HepG2 (cell line): ENCODE data around the gene CAPN9. TPM values are rescaled to one million over a fixed set of nuclear protein-coding genes. Genes with fewer than 3 reads are reported as not detected.

ENCODE experiments used
- CREM ChIP-seq, 2 experiments: sonication (generic) in 1 of 2; formaldehyde crosslinking in 1 of 2; IDR thresholded peaks; 2 replicates each; pipeline versions ENCODE4 v1.4.0 to v1.6.1; 2016 to 2020; ENCODE audit warnings: antibody characterized with exemption in 1 of 2, mild to moderate bottlenecking in 1 of 2, missing genetic modification reagents in 1 of 2
- FOXA1 ChIP-seq, 2 experiments: fragments of 450-650 bp in 1 of 2; sonication (generic) in 1 of 2; formaldehyde crosslinking in 1 of 2; IDR thresholded peaks; 2 replicates each; pipeline versions ENCODE4 v1.4.0 to v1.6.1; 2016 to 2020; ENCODE audit warnings: missing genetic modification reagents in 1 of 2
- FOXJ3 ChIP-seq: sonication (generic); formaldehyde crosslinking; IDR thresholded peaks from 2 replicates; pipeline ENCODE4 v1.4.0; 2020; ENCODE audit warnings: missing genetic modification reagents, mild to moderate bottlenecking, borderline replicate concordance
- KLF15 ChIP-seq: sonication (generic); formaldehyde crosslinking; IDR thresholded peaks from 2 replicates; pipeline ENCODE4 v1.8.1; 2023; ENCODE audit warnings: borderline replicate concordance, mild to moderate bottlenecking, inconsistent platforms, missing genetic modification reagents, mixed read lengths
- MIER3 ChIP-seq: IDR thresholded peaks from 2 replicates; pipeline ENCODE4 v1.6.1; 2016; ENCODE audit warnings: missing compliant biosample characterization, borderline replicate concordance
- MYNN ChIP-seq: sonication (generic); formaldehyde crosslinking; IDR thresholded peaks from 2 replicates; pipeline ENCODE4 v1.4.0; 2020; ENCODE audit warnings: mild to moderate bottlenecking, low read depth, missing genetic modification reagents
- TOPORS ChIP-seq: sonication (generic); formaldehyde crosslinking; IDR thresholded peaks from 2 replicates; pipeline ENCODE4 v1.8.0; 2023; ENCODE audit warnings: mild to moderate bottlenecking, missing genetic modification reagents
- TP53 ChIP-seq: sonication (generic); formaldehyde crosslinking; conservative IDR thresholded peaks from 2 replicates; pipeline ENCODE4 v1.4.0; 2020; ENCODE audit warnings: missing genetic modification reagents
- ZMYM3 ChIP-seq: sonication (generic); formaldehyde crosslinking; IDR thresholded peaks from 2 replicates; pipeline ENCODE4 v1.5.1; 2020; ENCODE audit warnings: mild to moderate bottlenecking, missing genetic modification reagents
- ZNF205 ChIP-seq: IDR thresholded peaks from 2 replicates; pipeline ENCODE4 v1.6.1; 2018; ENCODE audit warnings: missing biosample characterization, missing genetic modification reagents
- ZNF660 ChIP-seq: sonication (generic); formaldehyde crosslinking; IDR thresholded peaks from 2 replicates; pipeline ENCODE4 v1.5.1; 2020; ENCODE audit warnings: mild to moderate bottlenecking, low read depth, missing genetic modification reagents, borderline replicate concordance
- ZNF781 ChIP-seq: sonication (generic); formaldehyde crosslinking; IDR thresholded peaks from 2 replicates; pipeline ENCODE4 v1.5.1; 2020; ENCODE audit warnings: borderline replicate concordance, mild to moderate bottlenecking, missing genetic modification reagents; ENCODE audit errors: not compliant biosample characterization
- polyA plus RNA-seq, 8 experiments: library from polyadenylated mRNA; depleted of rRNA in 3 of 8; stranded (reverse) in 7 of 8; unstranded in 1 of 8; fragments of >200 nt; fragmentation: Illumina TruSeq in 4 of 8; extraction: Trizol in 4 of 8; gene quantifications; 2 replicates each; pipeline versions ENCODE4 v1.2.1 to v1.2.3, GENCODE V29; 2011 to 2016; ENCODE audit warnings: low read depth in 4 of 8, missing spikeins in 1 of 8, mixed read lengths in 1 of 8; ENCODE audit not compliant: insufficient read depth in 1 of 8
- total RNA-seq, 5 experiments: library from RNA; depleted of rRNA; stranded (reverse); fragments of >200 nt; fragmentation: Illumina TruSeq; extraction: Trizol; gene quantifications; 2 replicates each; pipeline ENCODE4 v1.2.3, GENCODE V29; 2016; ENCODE audit warnings: low read depth in 1 of 5
- TF ChIP-seq, protein P1 (sequence below): sonication (generic); formaldehyde crosslinking; IDR thresholded peaks from 2 replicates; pipeline ENCODE4 v1.4.0; 2020; ENCODE audit warnings: missing genetic modification reagents
- TF ChIP-seq, protein P2 (sequence below): sonication (generic); formaldehyde crosslinking; IDR thresholded peaks from 2 replicates; pipeline ENCODE4 v1.4.0; 2020; ENCODE audit warnings: missing genetic modification reagents
- TF ChIP-seq, protein P3 (sequence below), 2 experiments: IDR thresholded peaks; 2 replicates each; pipeline ENCODE4 v1.6.1; 2011 to 2012; ENCODE audit warnings: low read length in 2 of 2, borderline replicate concordance in 1 of 2, low read depth in 1 of 2, mild to moderate bottlenecking in 1 of 2, moderate library complexity in 1 of 2
- TF ChIP-seq, protein P4 (sequence below), 2 experiments: sonication (generic) in 1 of 2; formaldehyde crosslinking in 1 of 2; IDR thresholded peaks; 2 replicates each; pipeline versions ENCODE4 v1.4.0 to v1.6.1; 2018 to 2020; ENCODE audit warnings: missing genetic modification reagents in 2 of 2, borderline replicate concordance in 1 of 2, low read depth in 1 of 2, mild to moderate bottlenecking in 1 of 2, missing biosample characterization in 1 of 2
- TF ChIP-seq, protein P5 (sequence below): sonication (generic); formaldehyde crosslinking; IDR thresholded peaks from 2 replicates; pipeline ENCODE4 v1.8.0; 2023; ENCODE audit warnings: mild to moderate bottlenecking, missing genetic modification reagents

The CAPN9 gene
- total and polyA plus RNA-seq, 2 of the 13 experiments (the other 11 are each of a cell fraction or from before 2014, with no cell fraction given) = 0.04 to 0.31 TPM

DNA sequence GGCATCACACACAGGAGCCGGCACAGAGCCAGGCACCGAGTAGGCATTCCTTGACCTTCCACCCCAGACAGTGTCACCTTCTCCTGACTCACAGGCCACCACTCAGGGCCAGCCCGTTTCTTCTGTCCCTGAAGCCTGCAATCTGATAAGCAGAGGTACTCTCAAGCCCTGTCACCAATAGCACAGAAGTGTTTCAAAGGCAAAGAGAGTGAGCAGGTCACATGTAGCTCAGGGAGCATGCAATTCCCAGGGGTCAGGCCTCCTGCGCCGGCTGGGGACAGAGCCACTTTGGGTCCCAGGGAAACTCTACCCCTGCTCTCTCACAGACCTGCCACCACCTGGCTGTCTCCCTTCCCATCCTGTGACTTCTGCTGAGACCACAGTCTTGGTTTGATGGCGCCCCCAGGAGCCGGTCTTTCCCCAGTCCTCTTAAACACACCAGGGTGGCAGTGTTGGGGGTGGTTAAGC is 13.2 kb downstream of the CAPN9 start (continued):
- no peak for TF ChIP-seq MIER3
- no peak for TF ChIP-seq ZNF781 (CRISPR knock-in tag)
- no peak for TF ChIP-seq TP53 (CRISPR knock-in tag)
- no peak for TF ChIP-seq KLF15 (CRISPR knock-in tag)
- TF ChIP-seq FOXJ3 (CRISPR knock-in tag) = no peak
- no peak for TF ChIP-seq ZNF205 (CRISPR knock-in tag)
- TF ChIP-seq, protein P1, sequence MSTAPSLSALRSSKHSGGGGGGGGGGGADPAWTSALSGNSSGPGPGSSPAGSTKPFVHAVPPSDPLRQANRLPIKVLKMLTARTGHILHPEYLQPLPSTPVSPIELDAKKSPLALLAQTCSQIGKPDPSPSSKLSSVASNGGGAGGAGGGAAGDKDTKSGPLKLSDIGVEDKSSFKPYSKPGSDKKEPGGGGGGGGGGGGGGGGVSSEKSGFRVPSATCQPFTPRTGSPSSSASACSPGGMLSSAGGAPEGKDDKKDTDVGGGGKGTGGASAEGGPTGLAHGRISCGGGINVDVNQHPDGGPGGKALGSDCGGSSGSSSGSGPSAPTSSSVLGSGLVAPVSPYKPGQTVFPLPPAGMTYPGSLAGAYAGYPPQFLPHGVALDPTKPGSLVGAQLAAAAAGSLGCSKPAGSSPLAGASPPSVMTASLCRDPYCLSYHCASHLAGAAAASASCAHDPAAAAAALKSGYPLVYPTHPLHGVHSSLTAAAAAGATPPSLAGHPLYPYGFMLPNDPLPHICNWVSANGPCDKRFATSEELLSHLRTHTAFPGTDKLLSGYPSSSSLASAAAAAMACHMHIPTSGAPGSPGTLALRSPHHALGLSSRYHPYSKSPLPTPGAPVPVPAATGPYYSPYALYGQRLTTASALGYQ (CRISPR knock-in tag) = no peak
- TF ChIP-seq, protein P2, sequence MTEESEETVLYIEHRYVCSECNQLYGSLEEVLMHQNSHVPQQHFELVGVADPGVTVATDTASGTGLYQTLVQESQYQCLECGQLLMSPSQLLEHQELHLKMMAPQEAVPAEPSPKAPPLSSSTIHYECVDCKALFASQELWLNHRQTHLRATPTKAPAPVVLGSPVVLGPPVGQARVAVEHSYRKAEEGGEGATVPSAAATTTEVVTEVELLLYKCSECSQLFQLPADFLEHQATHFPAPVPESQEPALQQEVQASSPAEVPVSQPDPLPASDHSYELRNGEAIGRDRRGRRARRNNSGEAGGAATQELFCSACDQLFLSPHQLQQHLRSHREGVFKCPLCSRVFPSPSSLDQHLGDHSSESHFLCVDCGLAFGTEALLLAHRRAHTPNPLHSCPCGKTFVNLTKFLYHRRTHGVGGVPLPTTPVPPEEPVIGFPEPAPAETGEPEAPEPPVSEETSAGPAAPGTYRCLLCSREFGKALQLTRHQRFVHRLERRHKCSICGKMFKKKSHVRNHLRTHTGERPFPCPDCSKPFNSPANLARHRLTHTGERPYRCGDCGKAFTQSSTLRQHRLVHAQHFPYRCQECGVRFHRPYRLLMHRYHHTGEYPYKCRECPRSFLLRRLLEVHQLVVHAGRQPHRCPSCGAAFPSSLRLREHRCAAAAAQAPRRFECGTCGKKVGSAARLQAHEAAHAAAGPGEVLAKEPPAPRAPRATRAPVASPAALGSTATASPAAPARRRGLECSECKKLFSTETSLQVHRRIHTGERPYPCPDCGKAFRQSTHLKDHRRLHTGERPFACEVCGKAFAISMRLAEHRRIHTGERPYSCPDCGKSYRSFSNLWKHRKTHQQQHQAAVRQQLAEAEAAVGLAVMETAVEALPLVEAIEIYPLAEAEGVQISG = peak; percentile 15; the same call in 1 of the 2 replicates
- TF ChIP-seq FOXA1 (IDR thresholded peaks at IDR 0.05) = no peak
- no peak for TF ChIP-seq FOXA1 (CRISPR knock-in tag; IDR thresholded peaks at IDR 0.05)
- no peak for TF ChIP-seq TOPORS (CRISPR knock-in tag)
- TF ChIP-seq ZMYM3 (CRISPR knock-in tag) = 0 out of 2 replicates have a peak, but pooled peaks have one; percentile 33
- TF ChIP-seq CREM (IDR thresholded peaks at IDR 0.05) = no peak
- no peak for TF ChIP-seq CREM (CRISPR knock-in tag; IDR thresholded peaks at IDR 0.05)
- TF ChIP-seq MYNN (CRISPR knock-in tag) = no peak
- no peak for TF ChIP-seq ZNF660 (CRISPR knock-in tag)
- TF ChIP-seq, protein P3, sequence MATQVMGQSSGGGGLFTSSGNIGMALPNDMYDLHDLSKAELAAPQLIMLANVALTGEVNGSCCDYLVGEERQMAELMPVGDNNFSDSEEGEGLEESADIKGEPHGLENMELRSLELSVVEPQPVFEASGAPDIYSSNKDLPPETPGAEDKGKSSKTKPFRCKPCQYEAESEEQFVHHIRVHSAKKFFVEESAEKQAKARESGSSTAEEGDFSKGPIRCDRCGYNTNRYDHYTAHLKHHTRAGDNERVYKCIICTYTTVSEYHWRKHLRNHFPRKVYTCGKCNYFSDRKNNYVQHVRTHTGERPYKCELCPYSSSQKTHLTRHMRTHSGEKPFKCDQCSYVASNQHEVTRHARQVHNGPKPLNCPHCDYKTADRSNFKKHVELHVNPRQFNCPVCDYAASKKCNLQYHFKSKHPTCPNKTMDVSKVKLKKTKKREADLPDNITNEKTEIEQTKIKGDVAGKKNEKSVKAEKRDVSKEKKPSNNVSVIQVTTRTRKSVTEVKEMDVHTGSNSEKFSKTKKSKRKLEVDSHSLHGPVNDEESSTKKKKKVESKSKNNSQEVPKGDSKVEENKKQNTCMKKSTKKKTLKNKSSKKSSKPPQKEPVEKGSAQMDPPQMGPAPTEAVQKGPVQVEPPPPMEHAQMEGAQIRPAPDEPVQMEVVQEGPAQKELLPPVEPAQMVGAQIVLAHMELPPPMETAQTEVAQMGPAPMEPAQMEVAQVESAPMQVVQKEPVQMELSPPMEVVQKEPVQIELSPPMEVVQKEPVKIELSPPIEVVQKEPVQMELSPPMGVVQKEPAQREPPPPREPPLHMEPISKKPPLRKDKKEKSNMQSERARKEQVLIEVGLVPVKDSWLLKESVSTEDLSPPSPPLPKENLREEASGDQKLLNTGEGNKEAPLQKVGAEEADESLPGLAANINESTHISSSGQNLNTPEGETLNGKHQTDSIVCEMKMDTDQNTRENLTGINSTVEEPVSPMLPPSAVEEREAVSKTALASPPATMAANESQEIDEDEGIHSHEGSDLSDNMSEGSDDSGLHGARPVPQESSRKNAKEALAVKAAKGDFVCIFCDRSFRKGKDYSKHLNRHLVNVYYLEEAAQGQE (IDR thresholded peaks at IDR 0.05; ENCODE audit: borderline replicate concordance in 1 of 2, low read depth in 1 of 2, low read length in 2 of 2) = no peak
- TF ChIP-seq, protein P4, sequence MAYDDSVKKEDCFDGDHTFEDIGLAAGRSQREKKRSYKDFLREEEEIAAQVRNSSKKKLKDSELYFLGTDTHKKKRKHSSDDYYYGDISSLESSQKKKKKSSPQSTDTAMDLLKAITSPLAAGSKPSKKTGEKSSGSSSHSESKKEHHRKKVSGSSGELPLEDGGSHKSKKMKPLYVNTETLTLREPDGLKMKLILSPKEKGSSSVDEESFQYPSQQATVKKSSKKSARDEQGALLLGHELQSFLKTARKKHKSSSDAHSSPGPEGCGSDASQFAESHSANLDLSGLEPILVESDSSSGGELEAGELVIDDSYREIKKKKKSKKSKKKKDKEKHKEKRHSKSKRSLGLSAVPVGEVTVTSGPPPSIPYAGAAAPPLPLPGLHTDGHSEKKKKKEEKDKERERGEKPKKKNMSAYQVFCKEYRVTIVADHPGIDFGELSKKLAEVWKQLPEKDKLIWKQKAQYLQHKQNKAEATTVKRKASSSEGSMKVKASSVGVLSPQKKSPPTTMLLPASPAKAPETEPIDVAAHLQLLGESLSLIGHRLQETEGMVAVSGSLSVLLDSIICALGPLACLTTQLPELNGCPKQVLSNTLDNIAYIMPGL (CRISPR knock-in tag; IDR thresholded peaks at IDR 0.05; ENCODE audit: borderline replicate concordance in 1 of 2, low read depth in 1 of 2) = peak in 1 of 2 experiments; percentile 40; a peak in 2 of 4 replicates
- TF ChIP-seq, protein P5, sequence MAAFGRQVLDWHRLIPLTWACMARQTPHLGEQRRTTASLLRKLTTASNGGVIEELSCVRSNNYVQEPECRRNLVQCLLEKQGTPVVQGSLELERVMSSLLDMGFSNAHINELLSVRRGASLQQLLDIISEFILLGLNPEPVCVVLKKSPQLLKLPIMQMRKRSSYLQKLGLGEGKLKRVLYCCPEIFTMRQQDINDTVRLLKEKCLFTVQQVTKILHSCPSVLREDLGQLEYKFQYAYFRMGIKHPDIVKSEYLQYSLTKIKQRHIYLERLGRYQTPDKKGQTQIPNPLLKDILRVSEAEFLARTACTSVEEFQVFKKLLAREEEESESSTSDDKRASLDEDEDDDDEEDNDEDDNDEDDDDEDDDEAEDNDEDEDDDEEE (CRISPR knock-in tag) = no peak
